Ectodermal cell (in vitro differentiated cells): ENCODE measurements around the gene MYL5.
"Not testable (repeated sequence)": the region's sequence is repeated elsewhere in the genome, so short reads cannot be mapped to it uniquely, and the experiment has no call there.

Source experiments
- H3K27ac ChIP-seq: 2 replicates; pipeline ENCODE4 v1.7.0; 2013; ENCODE audit warnings: mild to moderate bottlenecking, low read depth, low read length; ENCODE audit not compliant: insufficient read depth, poor library complexity, severe bottlenecking
- H3K27me3 ChIP-seq: 2 replicates; pipeline ENCODE4 v1.7.0; 2013; ENCODE audit warnings: mild to moderate bottlenecking, low read length; ENCODE audit not compliant: insufficient read depth, control insufficient read depth, poor library complexity, severe bottlenecking
- H3K36me3 ChIP-seq: one replicate; pipeline ENCODE4 v1.7.0; 2013; ENCODE audit warnings: low read length; ENCODE audit not compliant: control insufficient read depth, insufficient read depth
- H3K4me1 ChIP-seq: one replicate; pipeline ENCODE4 v1.7.0; 2013; ENCODE audit warnings: low read length; ENCODE audit not compliant: control insufficient read depth, insufficient read depth
- H3K4me3 ChIP-seq: 2 replicates; pipeline ENCODE4 v1.7.0; 2013; ENCODE audit warnings: low read depth, low read length, control low read depth; ENCODE audit not compliant: insufficient read depth
- H3K9me3 ChIP-seq: 2 replicates; pipeline ENCODE4 v1.7.0; 2013; ENCODE audit warnings: mild to moderate bottlenecking, low read length, moderate library complexity; ENCODE audit not compliant: control insufficient read depth
- WGBS, 2 experiments: methylation state at CpG; one replicate each; pipeline ENCODE4 v1.1.7; 2013; ENCODE audit warnings: missing lambda C conversion rate in 2 of 2; 5-methylcytosine and 5-hydroxymethylcytosine counted together

Gene MYL5

GRCh38 chr4:636628-637159 is 37.6 kb upstream of the MYL5 start:
- Histone ChIP-seq H3K27me3 (no peaks in the 10 kb centered on the region), H3K36me3 (no peaks in the 10 kb centered on the region), H3K4me1 (no peaks in the 10 kb centered on the region), H3K9me3 (no peaks in the 10 kb centered on the region), H3K27ac (no peak overlapping the region), H3K4me3 (no peak overlapping the region)
- WGBS, 2 experiments = 90 to 92% methylated on average over 12 of the region's 13 CpGs

DNA sequence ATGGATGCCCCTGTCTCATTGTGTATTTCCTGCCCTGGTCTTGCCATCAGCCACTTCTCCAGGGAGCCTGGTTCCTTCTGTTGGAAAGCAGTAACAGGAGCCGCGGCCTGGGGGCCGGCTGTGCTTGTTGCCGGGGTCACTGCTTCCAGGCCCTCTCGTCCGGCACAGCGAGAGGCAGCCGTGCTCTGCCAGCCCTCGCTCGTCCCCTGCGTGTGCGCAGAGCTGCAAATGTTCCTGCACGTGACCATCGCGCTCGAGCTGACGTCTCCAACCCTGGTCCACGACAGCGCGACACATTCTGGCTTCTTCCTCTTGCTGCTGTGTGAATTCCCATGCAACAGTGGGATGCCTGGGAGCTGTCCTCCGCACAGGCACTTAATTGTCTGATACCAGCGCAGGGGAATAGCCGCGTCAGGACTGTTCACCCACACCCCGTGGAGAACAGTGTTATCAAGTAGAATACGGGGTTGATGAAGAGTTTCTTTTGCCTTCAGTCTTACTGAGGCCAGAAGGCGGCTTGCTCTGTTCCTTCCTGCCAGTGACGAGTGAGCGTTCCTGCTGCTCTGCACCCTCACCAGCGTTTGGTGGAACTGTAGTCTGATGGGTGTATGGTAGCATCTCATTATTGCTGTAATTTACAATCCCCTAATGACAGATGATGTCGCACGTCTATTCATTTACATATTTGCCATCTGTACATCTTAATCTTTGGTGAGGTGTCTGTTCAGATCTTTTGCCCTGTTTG is 36.6 kb upstream of the MYL5 start:
- H3K9me3 ChIP-seq = no peaks in the 10 kb centered on the region
- H3K36me3 ChIP-seq = no peaks in the 10 kb centered on the region
- H3K4me1 ChIP-seq = no peaks in the 10 kb centered on the region
- no peak overlapping the region for H3K27ac ChIP-seq
- no peaks in the 10 kb centered on the region for H3K27me3 ChIP-seq
- no peak overlapping the region for H3K4me3 ChIP-seq
- WGBS, 2 experiments = 92 to 93% methylated on average over 30 to 32 of the region's 32 CpGs

GRCh38 chr4:642366-642765 is 32.0 kb upstream of the MYL5 start:
- WGBS, 2 experiments = 86 to 90% methylated on average over 5 of the region's 6 CpGs
- not testable (repeated sequence) for H3K4me3 ChIP-seq, H3K36me3 ChIP-seq, H3K27ac ChIP-seq, H3K27me3 ChIP-seq, H3K4me1 ChIP-seq, H3K9me3 ChIP-seq

GRCh38 chr4:646460-646859 is 27.9 kb upstream of the MYL5 start:
- H3K27ac ChIP-seq = no peak overlapping the region
- 95% methylated on average over 32 of the region's 32 CpGs for WGBS, 2 experiments
- no peak overlapping the region for H3K4me3 ChIP-seq

DNA sequence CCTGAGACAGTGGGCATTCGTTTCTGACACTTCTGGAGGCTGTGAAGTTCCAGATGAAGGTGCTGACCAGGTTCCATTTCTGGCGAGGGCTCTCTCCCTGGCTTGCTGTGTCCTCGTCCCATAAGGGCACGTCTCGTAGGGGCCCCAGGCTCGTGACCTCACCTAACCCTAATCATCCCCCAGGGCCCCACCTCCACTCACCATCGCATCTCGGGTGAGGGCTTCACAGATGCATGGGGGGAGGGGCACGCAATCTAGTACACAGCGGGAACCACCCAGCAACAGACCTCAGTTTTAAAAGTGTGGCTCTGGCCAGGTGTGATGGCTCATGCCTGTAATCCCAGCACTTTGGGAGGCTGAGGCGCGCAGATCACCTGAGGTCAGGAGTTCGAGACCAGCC is 26.9 kb upstream of the MYL5 start:
- no peaks in the 10 kb centered on the region for H3K9me3 ChIP-seq
- no peaks in the 10 kb centered on the region for H3K36me3 ChIP-seq
- no peaks in the 10 kb centered on the region for H3K27me3 ChIP-seq
- 82 to 85% methylated on average over 13 of the region's 13 CpGs for WGBS, 2 experiments
- H3K27ac ChIP-seq = no peak overlapping the region
- peaks cover 18% of the 10 kb centered on the region for H3K4me1 ChIP-seq
- no peak overlapping the region for H3K4me3 ChIP-seq

More at GRCh38 chr4:646460-646859, 27.9 kb upstream of the MYL5 start:
- Histone ChIP-seq H3K4me1 (peaks cover 18% of the 10 kb centered on the region), H3K27me3 (no peaks in the 10 kb centered on the region), H3K36me3 (no peaks in the 10 kb centered on the region), H3K9me3 (no peaks in the 10 kb centered on the region)

DNA sequence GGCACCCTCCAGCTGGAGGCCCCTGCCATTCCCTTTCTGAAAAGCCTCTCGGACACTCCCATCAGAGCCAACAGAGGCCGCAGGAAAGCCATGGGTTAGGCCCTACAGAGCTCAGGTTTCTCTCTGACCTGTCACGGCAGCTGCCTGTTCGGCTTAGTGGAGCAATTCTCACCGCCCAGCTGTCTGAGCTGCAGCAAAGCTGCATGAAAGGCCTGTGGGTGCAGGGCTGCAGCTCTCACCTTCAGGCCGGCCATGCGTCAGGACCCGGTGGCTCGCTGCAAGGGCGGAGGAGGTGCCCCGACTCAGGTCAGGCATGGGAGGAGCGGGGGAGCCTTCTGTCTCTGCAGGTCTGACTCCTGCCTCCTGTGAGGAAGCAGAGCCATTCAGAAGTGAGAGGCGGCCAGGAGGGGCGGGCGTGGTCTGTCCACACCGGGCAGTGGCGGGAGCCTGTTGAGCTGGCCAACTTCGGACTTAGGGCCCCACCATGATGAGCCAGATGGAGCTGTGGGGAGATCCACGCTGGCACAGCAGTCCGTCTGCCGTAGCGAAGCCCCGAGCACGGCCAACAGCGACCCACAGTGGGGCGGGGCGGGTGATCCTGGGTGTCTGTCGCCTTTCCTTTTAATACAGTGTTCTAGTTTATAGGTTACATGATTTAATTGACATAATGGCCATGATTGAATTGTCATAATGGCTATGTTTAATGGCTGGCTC is 25.6 kb upstream of the MYL5 start:
- H3K9me3 ChIP-seq = no peaks in the 10 kb centered on the region
- H3K36me3 ChIP-seq = no peaks in the 10 kb centered on the region
- H3K27me3 ChIP-seq = no peaks in the 10 kb centered on the region
- no peak overlapping the region for H3K27ac ChIP-seq
- WGBS, 2 experiments = 72 to 75% methylated on average over 28 of the region's 28 CpGs
- H3K4me3 ChIP-seq = no peak overlapping the region
- H3K4me1 ChIP-seq = peaks cover 18% of the 10 kb centered on the region

DNA sequence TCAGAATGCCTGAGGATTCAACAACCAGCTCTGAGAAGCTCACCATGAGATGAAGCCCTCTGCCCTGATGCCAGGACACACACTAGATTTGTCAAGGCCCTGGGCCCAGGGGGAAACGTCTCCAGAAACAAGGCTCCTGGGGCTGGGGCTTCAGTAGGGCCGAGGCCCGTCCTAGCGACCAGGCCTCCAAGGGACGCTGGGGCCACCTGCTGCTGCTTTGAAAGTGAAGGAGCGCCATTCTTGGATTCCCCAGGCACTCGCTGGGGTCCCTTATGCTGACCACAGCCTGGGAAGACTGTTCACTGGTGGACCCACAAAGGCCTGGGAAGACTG is 25.1 kb upstream of the MYL5 start:
- WGBS, 2 experiments = 89 to 90% methylated on average over 7 of the region's 7 CpGs
- Histone ChIP-seq H3K36me3 (no peaks in the 10 kb centered on the region), H3K27me3 (no peaks in the 10 kb centered on the region), H3K27ac (no peak overlapping the region), H3K9me3 (no peaks in the 10 kb centered on the region), H3K4me1 (peaks cover 18% of the 10 kb centered on the region), H3K4me3 (no peak overlapping the region)

- H3K27me3 ChIP-seq = no peaks in the 10 kb centered on the region
- H3K27ac ChIP-seq = no peak overlapping the region
- 95 to 96% methylated on average over 13 of the region's 13 CpGs for WGBS, 2 experiments
- H3K4me1 ChIP-seq = peaks cover 18% of the 10 kb centered on the region
- no peaks in the 10 kb centered on the region for H3K36me3 ChIP-seq
- no peak overlapping the region for H3K4me3 ChIP-seq
- H3K9me3 ChIP-seq = no peaks in the 10 kb centered on the region
Measured at GRCh38 chr4:649751-650310, 24.5 kb upstream of the MYL5 start.

DNA sequence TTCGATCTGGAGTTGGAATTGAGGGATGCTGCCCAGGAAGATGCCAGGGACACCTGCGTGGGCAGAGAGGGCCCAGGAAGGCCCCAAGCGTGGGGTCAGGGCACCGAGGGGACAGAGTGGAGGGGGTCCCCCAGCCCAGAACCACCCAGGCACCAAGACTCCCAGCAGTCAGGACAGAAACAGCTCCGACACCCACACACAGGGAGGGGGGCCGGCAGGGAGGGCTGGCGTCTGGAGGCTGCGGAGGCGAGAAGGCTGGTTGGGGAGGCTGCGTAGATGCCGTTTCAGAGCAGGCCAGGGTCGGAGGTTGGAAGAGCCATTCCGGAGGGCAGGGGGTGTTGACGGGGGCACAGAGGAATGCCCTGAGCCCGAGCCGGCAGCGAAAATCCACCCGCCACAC is 23.9 kb upstream of the MYL5 start:
- no peak overlapping the region for H3K27ac ChIP-seq

More for the DNA sequence above, 23.9 kb upstream of the MYL5 start:
- H3K36me3 ChIP-seq = no peaks in the 10 kb centered on the region
- H3K4me1 ChIP-seq = peaks cover 18% of the 10 kb centered on the region
- H3K27me3 ChIP-seq = no peaks in the 10 kb centered on the region
- H3K9me3 ChIP-seq = no peaks in the 10 kb centered on the region
- no peak overlapping the region for H3K4me3 ChIP-seq
- WGBS, 2 experiments = 93 to 94% methylated on average over 18 of the region's 18 CpGs
